IPS-NIHi11 (cell line): ENCODE measurements around the gene FPGS.

Experiments used
- DNase-seq: peaks from one replicate; pipeline ENCODE4 v3.0.0; 2012; ENCODE audit warnings: mixed read lengths, low spot score

The FPGS gene

DNA sequence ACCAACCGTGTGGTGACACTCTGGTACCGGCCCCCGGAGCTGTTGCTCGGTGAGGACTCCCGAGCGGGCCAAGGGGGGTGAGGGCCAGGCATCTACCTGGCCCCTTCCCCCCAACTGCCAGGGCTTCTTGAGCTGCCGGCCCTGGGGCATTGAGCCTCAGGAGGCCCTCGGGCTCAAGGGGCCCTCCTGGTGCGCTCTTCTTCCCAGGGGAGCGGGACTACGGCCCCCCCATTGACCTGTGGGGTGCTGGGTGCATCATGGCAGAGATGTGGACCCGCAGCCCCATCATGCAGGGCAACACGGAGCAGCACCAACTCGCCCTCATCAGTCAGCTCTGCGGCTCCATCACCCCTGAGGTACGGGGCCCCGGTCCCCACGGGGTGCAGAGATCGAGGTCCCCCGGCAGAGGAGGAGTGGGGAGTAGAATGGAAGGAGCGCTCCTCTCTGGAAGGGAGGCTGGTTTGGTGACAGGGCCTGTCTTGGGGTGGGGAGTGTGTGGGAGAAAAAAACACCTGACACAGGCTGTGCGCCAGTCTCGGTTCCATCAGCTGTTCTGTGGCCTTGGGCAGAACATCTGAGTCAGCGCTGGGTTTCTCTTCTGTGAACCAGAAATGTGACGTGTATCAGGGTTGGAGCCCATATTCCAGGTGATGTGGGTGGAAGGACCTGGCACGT is 14.2 kb upstream of the FPGS start:
- no peak for DNase-seq

DNA sequence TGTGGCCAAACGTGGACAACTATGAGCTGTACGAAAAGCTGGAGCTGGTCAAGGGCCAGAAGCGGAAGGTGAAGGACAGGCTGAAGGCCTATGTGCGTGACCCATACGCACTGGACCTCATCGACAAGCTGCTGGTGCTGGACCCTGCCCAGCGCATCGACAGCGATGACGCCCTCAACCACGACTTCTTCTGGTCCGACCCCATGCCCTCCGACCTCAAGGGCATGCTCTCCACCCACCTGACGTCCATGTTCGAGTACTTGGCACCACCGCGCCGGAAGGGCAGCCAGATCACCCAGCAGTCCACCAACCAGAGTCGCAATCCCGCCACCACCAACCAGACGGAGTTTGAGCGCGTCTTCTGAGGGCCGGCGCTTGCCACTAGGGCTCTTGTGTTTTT is 13.5 kb upstream of the FPGS start:
- DNase-seq: no peak

DNA sequence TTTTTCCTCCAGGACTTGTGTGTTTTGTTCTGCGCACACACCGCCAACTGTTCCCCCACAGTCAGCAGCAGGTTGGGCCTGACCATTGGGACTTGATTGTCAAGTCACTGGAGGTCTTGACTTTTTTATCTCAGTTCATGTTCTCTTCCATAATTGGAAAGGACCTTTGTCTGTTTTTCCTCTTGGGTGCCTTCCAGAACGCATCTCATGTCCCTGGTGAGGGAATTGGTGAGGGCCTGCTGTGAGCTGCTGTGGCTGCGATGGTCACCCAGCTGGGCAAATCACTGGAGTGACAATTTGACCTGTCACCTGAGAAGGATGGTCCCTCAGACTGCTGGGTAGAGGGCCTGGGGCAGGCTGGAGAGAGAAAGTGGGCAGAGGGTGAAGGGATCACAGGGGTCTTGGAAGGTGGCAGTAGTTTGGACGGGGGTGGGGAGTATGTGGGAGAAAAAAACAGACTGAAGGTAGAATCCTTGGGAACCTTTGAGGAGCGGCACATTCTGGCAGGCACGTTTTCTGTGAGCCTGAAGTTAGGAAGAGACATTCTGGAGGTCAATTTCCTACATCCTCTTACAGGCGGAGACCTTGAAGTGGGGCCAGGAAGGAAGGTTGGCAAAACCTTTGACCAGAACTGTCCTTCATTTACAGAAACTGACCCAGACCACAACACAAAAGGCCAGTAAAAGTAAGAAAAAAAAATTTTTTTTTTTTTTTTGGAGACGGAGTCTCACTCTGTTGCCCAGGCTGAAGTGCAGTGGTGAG is 12.4 kb upstream of the FPGS start:
- DNase-seq: no peak

DNA sequence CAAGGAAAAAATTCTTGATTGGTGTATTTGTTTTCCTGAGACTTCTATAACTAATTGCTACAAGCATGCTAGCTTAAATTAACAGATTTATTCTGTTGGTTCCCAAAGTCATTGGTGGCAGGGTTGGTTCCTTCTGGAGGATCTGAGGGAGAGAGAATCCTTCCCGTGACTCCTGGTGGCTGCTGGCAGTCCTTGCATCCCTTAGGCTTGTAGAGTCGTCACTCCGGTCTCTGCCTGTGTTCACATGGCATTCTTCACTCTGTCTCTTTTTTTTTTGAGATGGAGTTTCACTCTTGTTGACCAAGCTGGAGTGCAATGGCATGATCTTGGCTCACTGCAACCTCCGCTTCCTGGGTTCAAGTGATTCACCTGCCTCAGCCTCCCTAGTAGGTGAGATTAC is 11.6 kb upstream of the FPGS start:
- DNase-seq: no peak

DNA sequence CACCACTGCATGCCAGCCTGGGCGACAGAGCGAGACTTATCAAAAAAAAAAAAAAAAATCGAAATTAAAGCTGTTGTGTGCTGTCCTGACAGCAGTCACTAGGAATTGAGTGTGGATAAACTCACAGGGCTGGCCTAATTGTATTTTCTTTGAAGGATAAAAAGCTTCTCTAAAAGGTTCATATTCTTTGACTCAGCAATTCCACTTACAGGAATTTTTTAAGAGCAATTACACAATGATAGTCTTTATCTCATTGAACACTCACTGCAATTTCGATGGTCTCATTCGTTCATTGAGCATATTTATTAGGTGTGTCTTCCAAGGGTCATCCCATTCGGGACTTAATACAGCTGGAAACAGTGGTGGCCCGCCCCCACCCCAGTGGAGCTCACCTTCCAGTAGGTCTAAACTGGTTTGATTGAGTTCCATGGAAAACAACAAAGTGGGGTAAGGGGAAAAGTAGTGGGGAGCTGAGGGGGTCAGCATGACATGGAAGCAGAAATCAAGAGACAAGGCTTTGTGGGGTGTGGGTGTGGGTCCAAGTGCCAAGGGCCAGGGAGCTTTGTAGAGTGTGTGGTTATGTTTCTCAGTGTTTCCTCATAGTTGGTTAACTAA is 10.2 kb upstream of the FPGS start:
- DNase-seq: no peak

DNA sequence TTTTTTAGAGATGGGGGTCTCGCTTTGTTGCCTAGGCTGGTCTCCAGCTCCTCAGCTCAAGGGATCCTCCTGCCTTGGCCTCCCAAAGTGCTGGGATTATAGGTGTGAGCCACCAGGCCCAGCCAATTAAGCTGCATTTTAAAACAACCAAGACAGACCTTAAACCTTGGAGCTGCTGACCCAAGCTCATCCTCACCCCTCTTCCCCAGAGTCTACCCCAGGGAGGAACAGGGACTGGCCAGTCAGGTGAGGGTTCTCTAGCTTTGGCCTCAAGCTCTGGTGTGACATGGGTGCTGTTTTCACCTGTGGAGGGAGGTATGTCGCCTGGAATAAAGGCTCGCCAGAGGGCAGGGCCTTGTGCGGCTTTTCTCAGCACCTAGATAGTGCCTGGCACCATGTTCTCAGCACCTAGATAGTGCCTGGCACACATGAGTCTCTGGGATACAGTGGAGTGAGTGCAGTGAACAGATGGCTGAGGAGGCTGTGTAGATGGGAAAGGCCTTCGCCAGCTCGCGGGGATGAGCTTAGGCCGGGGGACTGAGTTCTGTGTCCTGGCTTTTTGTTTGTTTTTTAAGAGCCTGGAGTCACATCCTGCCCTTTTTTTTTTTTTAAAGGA is 9.5 kb upstream of the FPGS start:
- DNase-seq: no peak

DNA sequence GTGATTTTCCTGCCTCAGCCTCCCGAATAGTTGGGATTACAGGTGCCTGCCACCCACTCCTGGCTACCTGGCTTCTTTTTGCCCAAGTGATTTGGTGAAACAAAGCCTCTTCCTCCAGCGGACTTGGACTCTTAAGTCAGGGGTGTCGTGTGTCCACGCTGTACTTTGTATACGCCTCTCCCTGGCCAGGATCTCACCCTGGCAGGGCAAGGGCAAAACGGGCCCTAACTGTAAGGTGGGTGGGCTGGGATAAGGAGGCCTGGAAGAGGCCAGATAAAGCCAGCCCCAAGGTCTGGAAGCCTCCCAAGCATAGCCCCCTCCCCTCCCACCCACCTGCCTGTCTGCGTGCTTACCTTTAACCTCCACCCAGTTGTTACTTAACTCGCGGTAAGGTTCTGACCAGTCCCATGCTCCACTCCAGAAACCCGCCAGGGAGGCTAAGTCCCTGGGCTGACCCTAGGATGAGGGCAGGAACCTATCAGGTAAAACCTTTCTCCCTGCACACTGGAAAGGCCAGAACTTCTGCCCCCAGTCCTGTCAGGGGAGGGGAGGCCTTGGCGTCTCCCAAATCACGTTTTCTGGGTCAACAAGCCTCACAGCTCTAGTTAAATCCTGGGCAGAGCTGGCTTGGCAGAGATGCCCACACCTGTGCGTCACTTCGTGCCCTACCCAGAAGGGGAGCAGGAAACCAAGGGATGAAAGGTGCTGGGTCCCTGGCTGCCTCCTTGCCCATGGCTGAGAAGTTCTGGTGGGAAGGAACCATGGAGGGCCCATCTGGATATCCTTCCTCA is 8.5 kb upstream of the FPGS start:
- no peak for DNase-seq

DNA sequence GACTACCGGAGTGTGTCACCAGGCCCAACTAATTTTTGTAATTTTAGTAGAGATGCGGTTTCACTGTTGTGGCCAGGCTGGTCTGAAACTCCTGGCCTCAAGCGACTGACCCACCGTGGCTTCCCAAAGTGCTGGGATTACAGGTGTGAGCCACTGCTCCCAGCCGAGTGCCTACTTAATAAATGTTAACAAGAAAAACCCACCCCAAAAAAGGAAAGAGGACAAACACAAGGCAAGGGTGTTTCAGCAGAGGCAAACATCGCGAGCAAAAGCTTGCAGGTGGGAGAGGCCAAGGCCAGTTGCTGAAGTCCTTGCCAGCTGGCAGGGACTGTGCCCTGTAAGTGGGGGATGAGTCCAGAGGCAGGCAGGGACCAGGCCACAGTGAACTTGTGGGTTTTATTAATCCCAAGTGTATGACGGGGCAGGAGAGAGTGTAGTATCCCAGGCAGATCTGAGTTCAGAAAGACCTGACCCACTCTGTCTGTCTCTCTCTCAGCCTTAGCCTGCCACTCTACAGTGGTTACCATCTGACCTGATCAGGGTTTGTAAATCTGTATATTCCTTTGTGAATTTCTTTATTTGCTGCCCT is 6.4 kb upstream of the FPGS start:
- DNase-seq: no peak

DNA sequence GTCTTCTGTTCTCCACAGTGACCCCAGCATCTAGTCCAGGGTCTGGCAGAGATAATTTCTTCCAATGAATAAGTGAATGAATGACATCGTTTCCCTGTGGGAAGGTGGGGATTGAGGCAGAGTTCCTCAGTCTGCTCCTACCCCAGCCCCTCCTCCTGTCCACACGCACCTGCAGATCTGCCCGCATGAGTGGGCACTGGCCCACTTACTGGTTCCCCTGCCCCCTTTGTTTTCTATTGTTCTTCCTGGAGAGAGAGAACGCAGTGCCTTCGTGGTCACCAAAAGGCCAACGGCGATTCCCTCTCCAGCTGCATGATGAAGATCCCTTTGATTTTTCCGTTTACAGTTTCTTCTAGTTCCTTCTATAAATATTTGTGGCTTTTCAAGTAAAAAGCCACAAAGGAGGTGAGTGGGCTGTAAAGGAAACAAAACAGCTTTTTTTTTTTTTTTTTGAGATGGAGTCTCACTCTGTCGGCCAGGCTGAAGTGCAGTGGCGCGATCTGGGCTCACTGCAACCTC is 5.8 kb upstream of the FPGS start:
- no peak for DNase-seq

DNA sequence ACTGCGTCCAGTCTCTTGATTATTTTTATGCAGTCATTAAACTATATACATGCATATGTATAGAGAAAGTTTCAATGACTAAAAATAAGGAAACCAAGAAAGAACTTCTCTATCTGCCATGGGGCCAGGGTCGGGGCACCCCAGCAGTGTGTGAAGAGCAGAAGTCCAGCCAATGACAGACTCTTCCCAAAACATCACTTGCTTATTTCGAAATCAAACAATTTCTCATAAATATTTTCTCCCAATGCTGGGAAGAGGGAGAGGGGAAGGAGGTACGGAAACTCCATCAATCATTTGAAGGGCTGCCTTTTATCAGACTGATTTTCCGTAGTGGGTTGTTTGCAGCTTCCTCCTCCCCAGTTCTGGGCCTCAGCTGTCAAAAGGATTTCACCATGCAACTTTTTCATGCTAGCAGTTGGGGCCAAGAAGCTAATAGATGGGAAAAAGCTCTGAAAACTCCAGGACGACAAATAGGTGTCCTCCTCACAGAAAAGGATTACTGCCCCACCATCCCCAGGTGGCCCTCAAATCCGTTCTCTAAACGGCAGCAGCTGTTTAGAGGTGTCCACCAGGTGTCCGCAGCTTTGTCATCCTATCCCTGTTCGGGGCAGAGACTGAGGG is 617 bp upstream of the FPGS start:
- DNase-seq: no peak

DNA sequence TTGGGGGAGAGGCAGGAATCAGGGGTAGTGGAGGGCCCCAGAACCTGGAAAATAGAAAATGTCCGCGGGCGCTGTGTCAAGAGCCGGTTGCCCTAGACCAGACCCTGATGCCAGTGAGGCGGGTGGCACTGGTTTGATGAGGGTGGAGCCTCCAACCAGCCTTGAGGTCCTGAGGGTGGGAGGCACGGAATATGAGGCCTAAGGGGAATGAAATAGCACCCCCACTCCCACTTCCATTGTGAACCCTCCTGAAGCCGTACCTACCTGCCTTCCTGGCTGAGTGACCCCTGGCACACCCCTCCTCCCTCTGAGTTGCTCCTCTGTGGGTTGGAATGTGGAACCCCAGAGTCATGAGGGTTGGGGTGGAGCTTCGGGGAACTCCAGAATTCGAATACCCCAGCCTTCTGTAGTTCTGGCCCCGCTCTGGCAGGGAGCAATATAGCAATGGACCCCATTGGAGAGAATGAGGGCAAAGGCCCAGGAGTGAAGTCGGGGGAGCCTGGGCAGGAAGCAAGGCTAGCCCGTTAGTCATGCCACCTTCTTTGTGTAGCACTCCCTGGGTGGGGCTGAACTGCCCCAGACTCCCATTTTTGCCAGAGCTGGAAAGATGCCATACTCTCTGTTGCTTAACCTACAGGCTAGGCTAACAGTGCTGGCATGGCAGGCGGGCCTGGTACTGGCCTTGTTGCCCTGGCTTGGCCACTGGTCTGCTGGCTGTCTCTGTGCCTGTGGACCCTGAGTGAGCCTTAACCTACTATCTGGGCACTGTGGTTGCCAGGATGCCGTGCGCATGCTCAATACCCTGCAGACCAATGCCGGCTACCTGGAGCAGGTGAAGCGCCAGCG is 1.0 kb downstream of the FPGS start:
- no peak for DNase-seq

DNA sequence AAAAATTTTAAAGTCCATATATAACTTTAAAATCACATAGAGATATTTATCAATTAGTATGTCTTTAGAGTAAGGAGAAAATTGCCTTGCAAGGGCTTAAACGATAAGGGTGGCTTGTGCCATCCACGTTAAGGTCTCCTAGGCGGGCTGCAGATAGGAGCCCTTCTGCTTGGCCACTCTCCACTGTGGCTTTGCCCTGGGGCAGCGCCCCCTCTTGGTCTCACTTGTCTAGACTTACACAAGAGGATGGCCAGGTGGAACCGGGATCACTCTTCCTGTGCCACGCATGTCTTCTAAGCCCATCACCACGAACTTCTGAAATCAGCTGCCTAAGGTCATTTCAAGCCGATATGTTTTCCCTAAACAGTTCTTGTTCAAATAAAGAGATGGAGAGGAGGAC is 2.9 kb downstream of the FPGS start:
- peak; percentile 60 for DNase-seq

DNA sequence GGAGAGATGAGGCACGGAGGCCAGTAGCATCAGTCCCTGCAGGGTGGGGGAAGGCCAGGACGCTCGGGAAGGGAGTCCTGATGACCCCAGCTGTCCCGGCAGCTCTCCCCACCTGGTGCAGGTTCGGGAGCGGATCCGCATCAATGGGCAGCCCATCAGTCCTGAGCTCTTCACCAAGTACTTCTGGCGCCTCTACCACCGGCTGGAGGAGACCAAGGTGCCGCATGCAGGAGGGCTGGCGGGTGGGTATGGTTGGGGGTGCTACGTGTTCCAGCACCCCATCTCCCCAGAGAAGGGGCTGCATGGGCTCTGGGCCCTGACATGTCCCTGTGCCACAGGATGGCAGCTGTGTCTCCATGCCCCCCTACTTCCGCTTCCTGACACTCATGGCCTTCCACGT is 4.2 kb downstream of the FPGS start:
- no peak for DNase-seq

DNA sequence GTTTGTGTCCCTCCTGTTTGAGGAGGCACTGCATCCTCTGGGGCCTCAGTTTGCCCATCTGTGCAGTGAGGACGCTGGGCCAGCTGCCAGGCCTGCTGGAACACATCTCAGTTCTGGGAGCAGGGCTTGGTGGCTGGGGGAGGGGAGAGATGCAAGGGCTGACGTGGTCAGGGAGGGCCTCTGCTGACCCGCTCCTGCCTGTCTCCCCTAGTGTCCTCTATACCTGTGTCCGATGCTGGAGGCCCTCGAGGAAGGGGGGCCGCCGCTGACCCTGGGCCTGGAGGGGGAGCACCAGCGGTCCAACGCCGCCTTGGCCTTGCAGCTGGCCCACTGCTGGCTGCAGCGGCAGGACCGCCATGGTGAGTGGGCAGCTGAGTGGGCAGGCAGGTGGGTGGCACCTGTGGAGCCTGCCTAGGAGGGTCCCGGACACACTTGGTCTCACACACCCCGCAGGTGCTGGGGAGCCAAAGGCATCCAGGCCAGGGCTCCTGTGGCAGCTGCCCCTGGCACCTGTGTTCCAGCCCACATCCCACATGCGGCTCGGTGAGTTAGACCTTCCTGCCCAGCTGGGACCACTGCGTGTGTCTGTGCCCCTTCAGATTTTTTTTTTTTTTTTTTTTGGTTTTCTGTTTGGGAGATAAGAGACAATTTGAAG is 5.8 kb downstream of the FPGS start:
- DNase-seq: no peak

DNA sequence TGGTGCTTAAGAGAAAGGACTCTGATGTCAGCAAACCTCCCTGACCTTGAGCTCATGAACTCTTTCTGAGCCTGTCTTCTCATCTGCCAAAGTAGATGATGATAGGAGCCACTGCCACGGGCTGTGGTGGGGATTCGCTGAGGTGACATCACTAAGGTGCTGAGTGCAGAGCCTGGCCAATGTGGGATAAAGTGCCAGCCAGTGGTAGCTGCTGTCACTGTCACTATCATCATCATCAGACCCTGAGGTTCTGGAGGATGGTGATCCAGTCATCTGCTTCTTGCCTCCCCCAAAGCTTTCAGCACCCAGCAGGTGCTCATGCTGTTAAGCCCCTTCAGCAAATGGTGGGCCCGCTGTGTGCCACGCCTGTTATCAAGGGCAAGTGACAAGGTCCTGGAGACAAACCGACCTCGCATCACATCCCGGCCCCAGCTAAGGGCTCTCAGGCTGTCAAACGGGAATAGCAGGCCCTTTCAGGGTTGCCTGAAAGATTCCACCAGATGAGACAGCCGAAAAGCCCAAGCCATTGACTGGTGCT is 6.4 kb downstream of the FPGS start:
- no peak for DNase-seq

DNA sequence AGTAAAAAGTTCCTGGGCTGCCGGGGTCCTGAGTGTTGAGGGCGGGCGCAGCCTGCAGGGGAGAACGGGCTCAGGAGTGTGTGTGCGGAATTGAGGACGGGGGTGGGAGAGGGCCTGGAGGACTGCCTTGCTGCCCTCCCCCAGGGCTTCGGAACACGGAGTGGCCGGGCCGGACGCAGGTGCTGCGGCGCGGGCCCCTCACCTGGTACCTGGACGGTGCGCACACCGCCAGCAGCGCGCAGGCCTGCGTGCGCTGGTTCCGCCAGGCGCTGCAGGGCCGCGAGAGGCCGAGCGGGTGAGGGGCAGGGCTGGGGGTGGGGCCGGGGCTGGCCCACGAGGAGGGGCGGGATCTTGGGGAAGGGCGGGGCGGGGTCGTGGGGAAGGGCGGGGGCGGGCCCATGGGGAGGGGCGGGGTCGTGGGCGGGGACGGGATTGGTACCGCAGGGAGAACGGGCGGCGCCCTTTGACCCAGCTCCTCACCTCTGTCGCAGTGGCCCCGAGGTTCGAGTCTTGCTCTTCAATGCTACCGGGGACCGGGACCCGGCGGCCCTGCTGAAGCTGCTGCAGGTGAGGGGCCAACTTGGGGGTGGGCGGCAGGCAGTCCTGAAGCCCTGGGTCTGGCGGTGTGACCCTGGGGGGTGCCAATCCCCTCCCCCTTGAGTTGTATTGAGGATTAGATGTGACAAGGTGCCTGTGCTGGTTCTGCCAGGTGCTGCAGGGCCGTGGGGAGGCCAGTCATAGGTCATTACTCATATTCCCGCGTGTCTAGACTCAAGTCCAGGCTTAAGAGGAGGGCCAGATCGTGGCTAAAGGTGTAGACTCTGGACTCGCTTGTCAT is 7.1 kb downstream of the FPGS start:
- peak; percentile 94 for DNase-seq

DNA sequence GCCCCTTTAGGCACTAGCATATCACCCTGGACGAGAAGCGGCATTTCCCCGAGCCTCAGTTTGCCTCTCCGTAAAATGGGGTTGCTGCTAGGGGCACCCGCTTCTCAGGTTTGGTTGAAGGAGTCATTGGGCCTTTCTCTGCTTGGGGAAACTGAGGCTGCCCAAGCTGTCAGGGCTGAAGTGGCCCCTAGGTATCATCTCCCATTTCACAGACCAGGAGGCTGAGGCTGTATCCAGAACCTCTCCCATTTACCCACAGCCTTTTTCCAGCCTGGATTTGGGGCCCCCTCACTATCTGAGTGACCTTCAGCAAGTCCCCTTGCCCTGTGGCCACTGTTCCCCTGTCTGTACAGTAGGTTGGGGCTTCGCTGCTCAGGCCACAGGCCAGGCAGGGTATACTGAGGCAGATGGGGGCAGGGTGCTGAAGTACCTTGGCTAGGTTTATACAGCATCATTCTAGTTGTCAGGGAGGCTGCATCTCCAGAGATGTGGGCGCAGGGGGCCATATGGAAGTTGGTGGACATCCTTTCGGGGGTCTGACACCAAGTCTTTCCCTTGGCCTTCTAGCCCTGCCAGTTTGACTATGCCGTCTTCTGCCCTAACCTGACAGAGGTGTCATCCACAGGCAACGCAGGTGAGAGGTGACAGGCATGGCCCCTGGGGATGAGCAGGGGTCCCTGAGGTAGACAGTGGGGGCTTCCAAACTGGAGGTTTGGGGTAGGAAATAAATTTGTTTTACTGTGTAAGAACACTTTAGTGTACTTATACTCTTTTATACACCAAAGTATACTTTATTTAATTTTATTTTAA is 7.9 kb downstream of the FPGS start:
- DNase-seq: no peak

DNA sequence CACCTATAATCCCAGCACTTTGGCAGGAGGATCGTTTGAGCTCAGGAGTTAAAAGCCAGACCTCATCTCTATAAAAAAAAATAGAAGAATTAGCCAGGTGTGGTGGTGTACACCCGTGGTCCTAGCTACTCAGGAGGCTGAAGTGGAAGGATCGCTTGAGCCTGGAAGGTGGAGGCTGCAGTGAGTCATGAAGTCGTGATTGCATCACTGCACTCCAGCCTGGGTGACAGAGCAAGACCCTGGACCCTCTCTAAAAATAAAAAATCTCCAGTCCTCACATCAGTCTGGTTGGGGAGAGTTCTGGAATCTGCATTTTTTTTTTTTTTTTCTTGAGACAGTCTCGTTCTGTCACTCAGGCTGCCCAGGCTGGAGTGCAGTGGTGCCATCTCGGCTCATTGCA is 9.3 kb downstream of the FPGS start:
- DNase-seq: no peak
